Neural progenitor cell (in vitro differentiated cells): ENCODE results near the gene PREPL. TPM values are rescaled to one million over a fixed set of nuclear protein-coding genes. Genes with fewer than 3 reads are reported as not detected.

ENCODE experiments used
- DNase-seq: peaks from one replicate; pipeline ENCODE4 v3.0.0-alpha.2; 2016; ENCODE audit warnings: low spot score
- H2AFZ ChIP-seq: fragments of 200-600 bp; sonication (generic); replicated peaks from 2 replicates; pipeline ENCODE4 v1.6.1; 2016; ENCODE audit warnings: antibody characterized with exemption
- H3F3A ChIP-seq: fragments of 200-600 bp; sonication (generic); 2 replicates; pipeline ENCODE4 v1.6.1; 2016; ENCODE audit warnings: antibody characterized with exemption, low read depth
- H3K27ac ChIP-seq: fragments of 200-600 bp; sonication (generic); 2 replicates; pipeline ENCODE4 v1.5.1; 2016; ENCODE audit warnings: mild to moderate bottlenecking
- H3K27me3 ChIP-seq: fragments of 200-600 bp; sonication (generic); 2 replicates; pipeline ENCODE4 v1.6.1; 2016; ENCODE audit warnings: mild to moderate bottlenecking, moderate library complexity
- H3K36me3 ChIP-seq: fragments of 200-600 bp; sonication (generic); 2 replicates; pipeline ENCODE4 v1.5.1; 2016
- H3K4me1 ChIP-seq: fragments of 200-600 bp; sonication (generic); 2 replicates; pipeline ENCODE4 v1.6.1; 2016; ENCODE audit warnings: mixed run types
- H3K4me2 ChIP-seq: fragments of 200-600 bp; sonication (generic); 2 replicates; pipeline ENCODE4 v1.6.1; 2016
- H3K4me3 ChIP-seq: fragments of 200-600 bp; sonication (generic); 2 replicates; pipeline ENCODE4 v1.5.1; 2016
- H3K79me2 ChIP-seq: fragments of 200-600 bp; sonication (generic); 2 replicates; pipeline ENCODE4 v1.6.1; 2016; ENCODE audit warnings: low read depth
- H3K9ac ChIP-seq: fragments of 200-600 bp; sonication (generic); 2 replicates; pipeline ENCODE4 v1.6.1; 2016
- H3K9me3 ChIP-seq: fragments of 200-600 bp; sonication (generic); 2 replicates; pipeline ENCODE4 v1.5.1; 2016; ENCODE audit warnings: low read depth
- H4K20me1 ChIP-seq: fragments of 200-600 bp; sonication (generic); 2 replicates; pipeline ENCODE4 v1.6.1; 2016; ENCODE audit warnings: low read depth
- H3K27ac Mint-ChIP-seq: 3 replicates; pipeline ENCODE4 v1.8.0; 2021; ENCODE audit warnings: mixed read lengths
- H3K27me3 Mint-ChIP-seq: 2 replicates; pipeline ENCODE4 v1.8.0; 2022; ENCODE audit warnings: low read depth, mild to moderate bottlenecking, inconsistent platforms, moderate library complexity, mixed read lengths; ENCODE audit not compliant: insufficient read depth
- H3K36me3 Mint-ChIP-seq: 3 replicates; pipeline ENCODE4 v1.8.0; 2021; ENCODE audit warnings: mixed read lengths
- H3K4me1 Mint-ChIP-seq: 3 replicates; pipeline ENCODE4 v1.8.0; 2021; ENCODE audit warnings: mixed read lengths
- H3K4me3 Mint-ChIP-seq: 3 replicates; pipeline ENCODE4 v1.8.0; 2021; ENCODE audit warnings: mild to moderate bottlenecking, moderate library complexity, mixed read lengths
- H3K9me3 Mint-ChIP-seq: 3 replicates; pipeline ENCODE4 v1.8.0; 2020; ENCODE audit warnings: mixed read lengths
- EZH2 ChIP-seq: fragments of 200-600 bp; sonication (generic); IDR thresholded peaks from 2 replicates; pipeline ENCODE4 v1.6.1; 2017; ENCODE audit warnings: antibody characterized with exemption, mild to moderate bottlenecking, moderate library complexity
- EZH2phosphoT487 ChIP-seq: fragments of 200-600 bp; sonication (generic); IDR thresholded peaks from 2 replicates; pipeline ENCODE4 v1.6.1; 2017; ENCODE audit warnings: antibody characterized with exemption
- total RNA-seq: library from RNA; depleted of rRNA; stranded (reverse); fragments of >200 nt; gene quantifications from 2 replicates; pipeline ENCODE4 v1.2.3, GENCODE V29; 2015; ENCODE audit warnings: low replicate concordance
- TF ChIP-seq, protein P1 (sequence below): fragments of 200-600 bp; sonication (generic); IDR thresholded peaks from 2 replicates; pipeline ENCODE4 v1.5.1; 2017; ENCODE audit warnings: antibody characterized with exemption, mild to moderate bottlenecking

Gene PREPL
- total RNA-seq, 1 donor from 2014 or later = 90.8 TPM

- Histone ChIP-seq H3K9me3 (no peaks in the 10 kb centered on the region), H3K27ac (no peak overlapping the region), H3K4me1 (peaks cover 14% of the 10 kb centered on the region), H3K27me3 (no peaks in the 10 kb centered on the region), H4K20me1 (no peaks in the 10 kb centered on the region), H3K4me2 (no peak overlapping the region), H3K4me3 (no peak overlapping the region), H3K36me3 (peaks cover 8% of the 10 kb centered on the region), H3K9ac (no peak overlapping the region), H3K79me2 (no peaks in the 10 kb centered on the region), H2AFZ (no peak overlapping the region), H3F3A (peaks cover 8% of the 10 kb centered on the region)
- no peak overlapping the region for H3K27ac Mint-ChIP-seq
- no peak for TF ChIP-seq EZH2
- TF ChIP-seq, protein P1, sequence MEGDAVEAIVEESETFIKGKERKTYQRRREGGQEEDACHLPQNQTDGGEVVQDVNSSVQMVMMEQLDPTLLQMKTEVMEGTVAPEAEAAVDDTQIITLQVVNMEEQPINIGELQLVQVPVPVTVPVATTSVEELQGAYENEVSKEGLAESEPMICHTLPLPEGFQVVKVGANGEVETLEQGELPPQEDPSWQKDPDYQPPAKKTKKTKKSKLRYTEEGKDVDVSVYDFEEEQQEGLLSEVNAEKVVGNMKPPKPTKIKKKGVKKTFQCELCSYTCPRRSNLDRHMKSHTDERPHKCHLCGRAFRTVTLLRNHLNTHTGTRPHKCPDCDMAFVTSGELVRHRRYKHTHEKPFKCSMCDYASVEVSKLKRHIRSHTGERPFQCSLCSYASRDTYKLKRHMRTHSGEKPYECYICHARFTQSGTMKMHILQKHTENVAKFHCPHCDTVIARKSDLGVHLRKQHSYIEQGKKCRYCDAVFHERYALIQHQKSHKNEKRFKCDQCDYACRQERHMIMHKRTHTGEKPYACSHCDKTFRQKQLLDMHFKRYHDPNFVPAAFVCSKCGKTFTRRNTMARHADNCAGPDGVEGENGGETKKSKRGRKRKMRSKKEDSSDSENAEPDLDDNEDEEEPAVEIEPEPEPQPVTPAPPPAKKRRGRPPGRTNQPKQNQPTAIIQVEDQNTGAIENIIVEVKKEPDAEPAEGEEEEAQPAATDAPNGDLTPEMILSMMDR = no peak
- TF ChIP-seq EZH2phosphoT487 = no peak
- no peaks in the 10 kb centered on the region for H3K27me3 Mint-ChIP-seq
- H3K4me1 Mint-ChIP-seq = peaks cover 9% of the 10 kb centered on the region
- no peaks in the 10 kb centered on the region for H3K9me3 Mint-ChIP-seq
- H3K4me3 Mint-ChIP-seq = no peak overlapping the region
- H3K36me3 Mint-ChIP-seq = peaks cover 33% of the 10 kb centered on the region
- DNase-seq = no peak
Measured at GRCh38 chr2:44325897-44326296, 35.4 kb downstream of the PREPL start.

DNA sequence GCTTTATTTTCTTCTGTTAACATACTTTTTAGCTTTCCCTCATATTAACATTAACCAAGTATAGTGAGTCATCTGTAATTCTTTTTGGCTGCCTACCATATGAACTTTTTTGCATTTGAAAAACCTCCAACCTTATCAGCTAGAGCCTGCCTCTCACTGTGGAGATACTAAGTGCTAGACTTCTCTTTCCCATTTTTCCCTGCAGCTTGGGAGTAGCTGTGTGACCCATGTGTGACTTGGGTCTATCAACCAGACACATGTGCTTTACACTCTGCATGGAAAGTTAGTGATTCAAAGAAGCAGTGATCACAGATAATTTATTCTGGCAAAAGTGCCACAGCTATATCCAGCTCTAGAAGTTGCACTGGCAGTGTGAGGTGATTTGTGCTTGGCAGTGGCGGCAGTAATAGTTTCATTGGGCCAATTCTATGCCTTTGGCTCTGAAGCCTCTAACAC, 36.3 kb downstream of the PREPL start:
- H3K4me2 ChIP-seq = no peak overlapping the region
- no peak overlapping the region for H3K4me3 ChIP-seq
- Mint-ChIP-seq H3K4me3 (no peak overlapping the region), H3K9me3 (no peaks in the 10 kb centered on the region), H3K27ac (no peak overlapping the region), H3K4me1 (peaks cover 6% of the 10 kb centered on the region), H3K36me3 (peaks cover 33% of the 10 kb centered on the region), H3K27me3 (no peaks in the 10 kb centered on the region)
- peaks cover 8% of the 10 kb centered on the region for H3K36me3 ChIP-seq
- H3K9me3 ChIP-seq = no peaks in the 10 kb centered on the region
- H3K79me2 ChIP-seq = no peaks in the 10 kb centered on the region
- no peak for DNase-seq
- H3K27ac ChIP-seq = no peak overlapping the region
- no peaks in the 10 kb centered on the region for H4K20me1 ChIP-seq
- no peak overlapping the region for H2AFZ ChIP-seq
- H3F3A ChIP-seq = peaks cover 1% of the 10 kb centered on the region
- TF ChIP-seq EZH2 = no peak
- TF ChIP-seq, protein P1 = no peak
- TF ChIP-seq EZH2phosphoT487 = no peak
- no peak overlapping the region for H3K9ac ChIP-seq
- H3K27me3 ChIP-seq = no peaks in the 10 kb centered on the region
- H3K4me1 ChIP-seq = peaks cover 10% of the 10 kb centered on the region

DNA sequence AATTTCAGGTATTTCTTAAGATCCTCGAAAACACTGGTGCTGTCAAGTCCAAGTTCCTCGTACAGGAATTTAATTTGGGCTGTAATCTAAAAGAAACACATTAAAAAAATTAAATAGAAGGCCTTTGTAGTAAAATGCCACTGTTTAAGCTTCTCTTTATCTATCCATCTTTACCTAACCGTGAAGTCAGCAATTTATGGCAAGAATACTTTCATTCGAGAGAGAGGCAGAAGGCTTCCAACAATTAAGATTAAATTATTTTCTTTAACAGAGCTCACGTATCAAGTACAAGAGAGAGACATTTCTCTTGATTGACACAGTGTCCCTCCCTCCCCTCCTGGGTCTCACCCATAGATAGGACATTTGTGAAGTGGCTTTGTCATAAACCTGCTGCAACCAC, 39.9 kb downstream of the PREPL start:
- no peaks in the 10 kb centered on the region for H3K79me2 ChIP-seq
- TF ChIP-seq, protein P1 = no peak
- no peak for TF ChIP-seq EZH2
- no peak for TF ChIP-seq EZH2phosphoT487
- no peaks in the 10 kb centered on the region for H3K9me3 ChIP-seq
- no peak overlapping the region for H3K27ac Mint-ChIP-seq
- no peaks in the 10 kb centered on the region for H3K27me3 Mint-ChIP-seq
- no peaks in the 10 kb centered on the region for H3K27me3 ChIP-seq
- no peak for DNase-seq
- H3F3A ChIP-seq = no peaks in the 10 kb centered on the region
- no peaks in the 10 kb centered on the region for H3K9me3 Mint-ChIP-seq
- H3K4me3 ChIP-seq = no peak overlapping the region
- peaks cover 35% of the 10 kb centered on the region for H3K36me3 Mint-ChIP-seq
- no peak overlapping the region for H3K4me3 Mint-ChIP-seq
- no peak overlapping the region for H2AFZ ChIP-seq
- H3K36me3 ChIP-seq = peaks cover 8% of the 10 kb centered on the region
- no peak overlapping the region for H3K9ac ChIP-seq
- H3K4me1 ChIP-seq = no peaks in the 10 kb centered on the region
- no peaks in the 10 kb centered on the region for H3K4me1 Mint-ChIP-seq
- no peak overlapping the region for H3K27ac ChIP-seq
- no peak overlapping the region for H3K4me2 ChIP-seq
- no peaks in the 10 kb centered on the region for H4K20me1 ChIP-seq
